HEK293 (cell line): ENCODE measurements around the gene ZBTB4.

ENCODE experiments used
- AEBP2 ChIP-seq: fragments of 450-650 bp; formaldehyde crosslinking; IDR thresholded peaks from 2 replicates; pipeline ENCODE4 v1.5.1; 2016; ENCODE audit warnings: missing biosample characterization, missing genetic modification characterization, borderline replicate concordance
- CTCF ChIP-seq: fragments of 450-650 bp; formaldehyde crosslinking; IDR thresholded peaks from 2 replicates; pipeline ENCODE4 v1.5.1; 2016; ENCODE audit warnings: missing biosample characterization, missing genetic modification characterization
- EGR2 ChIP-seq: fragments of 450-650 bp; formaldehyde crosslinking; IDR thresholded peaks from 2 replicates; pipeline ENCODE4 v1.5.1; 2016; ENCODE audit warnings: low read depth, missing biosample characterization, missing genetic modification characterization
- KLF1 ChIP-seq: fragments of 450-650 bp; formaldehyde crosslinking; IDR thresholded peaks from 2 replicates; pipeline ENCODE4 v1.5.1; 2016; ENCODE audit warnings: missing biosample characterization, missing genetic modification characterization
- KLF10 ChIP-seq: fragments of 450-650 bp; IDR thresholded peaks from 2 replicates; pipeline ENCODE4 v1.5.1; 2018; ENCODE audit warnings: missing biosample characterization, mild to moderate bottlenecking, missing genetic modification characterization
- KLF9 ChIP-seq: fragments of 450-650 bp; formaldehyde crosslinking; IDR thresholded peaks from 2 replicates; pipeline ENCODE4 v1.5.1; 2016; ENCODE audit warnings: missing biosample characterization, missing genetic modification characterization, low read depth
- PATZ1 ChIP-seq: fragments of 450-650 bp; formaldehyde crosslinking; IDR thresholded peaks from 2 replicates; pipeline ENCODE4 v1.5.1; 2016; ENCODE audit warnings: missing biosample characterization, missing genetic modification characterization
- RBAK ChIP-seq: fragments of 450-650 bp; formaldehyde crosslinking; IDR thresholded peaks from 2 replicates; pipeline ENCODE4 v1.5.1; 2016; ENCODE audit warnings: missing biosample characterization, missing genetic modification characterization
- ZBTB1 ChIP-seq: fragments of 450-650 bp; formaldehyde crosslinking; IDR thresholded peaks from 2 replicates; pipeline ENCODE4 v1.5.1; 2016; ENCODE audit warnings: missing biosample characterization, missing genetic modification characterization
- ZBTB44 ChIP-seq: fragments of 450-650 bp; IDR thresholded peaks from 2 replicates; pipeline ENCODE4 v1.5.1; 2018; ENCODE audit warnings: missing biosample characterization, mild to moderate bottlenecking, missing genetic modification characterization
- ZEB2 ChIP-seq: fragments of 450-650 bp; formaldehyde crosslinking; IDR thresholded peaks from 2 replicates; pipeline ENCODE4 v1.5.1; 2016; ENCODE audit warnings: missing biosample characterization, missing genetic modification characterization
- ZFP41 ChIP-seq: fragments of 450-650 bp; formaldehyde crosslinking; IDR thresholded peaks from 2 replicates; pipeline ENCODE4 v1.5.1; 2016; ENCODE audit warnings: missing biosample characterization, missing genetic modification characterization, borderline replicate concordance
- ZNF157 ChIP-seq: fragments of 450-650 bp; formaldehyde crosslinking; IDR thresholded peaks from 2 replicates; pipeline ENCODE4 v1.5.1; 2016; ENCODE audit warnings: missing biosample characterization, missing genetic modification characterization
- ZNF19 ChIP-seq: fragments of 450-650 bp; formaldehyde crosslinking; IDR thresholded peaks from 2 replicates; pipeline ENCODE4; 2016; ENCODE audit warnings: missing biosample characterization, missing genetic modification characterization, low read depth
- ZNF2 ChIP-seq: fragments of 450-650 bp; formaldehyde crosslinking; IDR thresholded peaks from 2 replicates; pipeline ENCODE4 v1.5.1; 2016; ENCODE audit warnings: missing biosample characterization, missing genetic modification characterization
- ZNF211 ChIP-seq: fragments of 450-650 bp; formaldehyde crosslinking; IDR thresholded peaks from 2 replicates; pipeline ENCODE4 v1.5.1; 2016; ENCODE audit warnings: low read depth, missing biosample characterization, missing genetic modification characterization
- ZNF24 ChIP-seq: fragments of 450-650 bp; formaldehyde crosslinking; IDR thresholded peaks from 2 replicates; pipeline ENCODE4 v1.5.1; 2016; ENCODE audit warnings: missing biosample characterization, missing genetic modification characterization
- ZNF341 ChIP-seq: fragments of 450-650 bp; formaldehyde crosslinking; IDR thresholded peaks from 2 replicates; pipeline ENCODE4; 2016; ENCODE audit warnings: low read depth, missing biosample characterization, missing genetic modification characterization
- ZNF391 ChIP-seq: fragments of 450-650 bp; formaldehyde crosslinking; IDR thresholded peaks from 2 replicates; pipeline ENCODE4 v1.5.1; 2016; ENCODE audit warnings: low read depth, missing biosample characterization, missing genetic modification characterization, borderline replicate concordance
- ZNF521 ChIP-seq: fragments of 450-650 bp; formaldehyde crosslinking; IDR thresholded peaks from 2 replicates; pipeline ENCODE4 v1.5.1; 2017; ENCODE audit warnings: missing biosample characterization, mild to moderate bottlenecking, missing genetic modification characterization
- ZNF549 ChIP-seq: fragments of 450-650 bp; IDR thresholded peaks from 2 replicates; pipeline ENCODE4 v1.5.1; 2018; ENCODE audit warnings: missing biosample characterization, missing genetic modification characterization, mild to moderate bottlenecking, inconsistent platforms, moderate library complexity
- ZNF600 ChIP-seq: fragments of 450-650 bp; formaldehyde crosslinking; IDR thresholded peaks from 2 replicates; pipeline ENCODE4 v1.5.1; 2016; ENCODE audit warnings: missing biosample characterization, missing genetic modification characterization
- ZNF621 ChIP-seq: fragments of 450-650 bp; formaldehyde crosslinking; IDR thresholded peaks from 2 replicates; pipeline ENCODE4 v1.5.1; 2017; ENCODE audit warnings: missing biosample characterization, missing genetic modification characterization
- ZNF624 ChIP-seq: fragments of 450-650 bp; formaldehyde crosslinking; IDR thresholded peaks from 2 replicates; pipeline ENCODE4 v1.5.1; 2017; ENCODE audit warnings: missing biosample characterization, missing genetic modification characterization
- ZNF692 ChIP-seq: fragments of 450-650 bp; formaldehyde crosslinking; IDR thresholded peaks from 2 replicates; pipeline ENCODE4 v1.5.1; 2016; ENCODE audit warnings: missing biosample characterization, missing genetic modification characterization
- ZNF707 ChIP-seq: fragments of 450-650 bp; formaldehyde crosslinking; IDR thresholded peaks from 2 replicates; pipeline ENCODE4 v1.5.1; 2016; ENCODE audit warnings: missing biosample characterization, missing genetic modification characterization
- ZNF830 ChIP-seq: fragments of 450-650 bp; IDR thresholded peaks from 2 replicates; pipeline ENCODE4 v1.5.0; 2018; ENCODE audit warnings: missing biosample characterization, missing genetic modification characterization, low read depth, mild to moderate bottlenecking, moderate library complexity
- ZSCAN5A ChIP-seq: fragments of 450-650 bp; formaldehyde crosslinking; IDR thresholded peaks from 2 replicates; pipeline ENCODE4 v1.5.1; 2016; ENCODE audit warnings: missing biosample characterization, missing genetic modification characterization

ZBTB4 gene

GRCh38 chr17:7435676-7436555, 43.5 kb downstream of the ZBTB4 start (continued):
- TF ChIP-seq ZBTB44 (tag by site-specific recombination) = no peak
- no peak for TF ChIP-seq ZBTB1 (tag by site-specific recombination)
- TF ChIP-seq ZNF521 = no peak
- no peak for TF ChIP-seq ZNF211 (tag by site-specific recombination)
- no peak for TF ChIP-seq ZNF624
- no peak for TF ChIP-seq ZNF157 (tag by site-specific recombination)
- TF ChIP-seq AEBP2 (tag by site-specific recombination) = no peak
- peak; percentile 89 for TF ChIP-seq ZNF692 (tag by site-specific recombination)
- TF ChIP-seq KLF9 (tag by site-specific recombination) = peak; percentile 38; the same call in 1 of the 2 replicates
- no peak for TF ChIP-seq EGR2 (tag by site-specific recombination)
- TF ChIP-seq CTCF (tag by site-specific recombination) = peak; percentile 67
- no peak for TF ChIP-seq ZNF707
- TF ChIP-seq ZNF600 (tag by site-specific recombination) = no peak
- TF ChIP-seq ZNF341 = peak; percentile 29; the same call in 1 of the 2 replicates
- no peak for TF ChIP-seq ZNF621 (tag by site-specific recombination)
- TF ChIP-seq KLF1 (tag by site-specific recombination) = peak; percentile 91
- TF ChIP-seq ZNF24 (tag by site-specific recombination) = no peak
- TF ChIP-seq ZNF830 = no peak
- TF ChIP-seq ZFP41 (tag by site-specific recombination) = no peak
- TF ChIP-seq ZSCAN5A (tag by site-specific recombination) = no peak
- TF ChIP-seq ZNF2 (tag by site-specific recombination) = no peak
- TF ChIP-seq KLF10 = no peak; the same call in 1 of the 2 replicates
- TF ChIP-seq ZNF19 = no peak
- 0 out of 2 replicates have a peak, but pooled peaks have one; percentile 33 for TF ChIP-seq ZEB2
- TF ChIP-seq ZNF391 (tag by site-specific recombination) = no peak
- peak; percentile 86 for TF ChIP-seq PATZ1 (tag by site-specific recombination)
- no peak for TF ChIP-seq RBAK (tag by site-specific recombination)
- no peak for TF ChIP-seq ZNF549 (tag by site-specific recombination)
